HG03565 (cell line): ENCODE measurements around the gene AP4M1.

Experiments
- ATAC-seq: cut with Tn5 transposase; IDR thresholded peaks from one replicate; pipeline ENCODE4 v1.9.1; 2021; ENCODE audit warnings: mild to moderate bottlenecking, moderate library complexity; ENCODE audit not compliant: unreplicated experiment

AP4M1 gene

GRCh38 chr7:100157069-100157333 lies 55.6 kb downstream of the AP4M1 start:
- no peak for ATAC-seq

GRCh38 chr7:100157334-100158228 lies 56.1 kb downstream of the AP4M1 start:
- ATAC-seq, result no peak
